Measurements from ENCODE around the gene NHLH1.

NHLH1 gene

DNA sequence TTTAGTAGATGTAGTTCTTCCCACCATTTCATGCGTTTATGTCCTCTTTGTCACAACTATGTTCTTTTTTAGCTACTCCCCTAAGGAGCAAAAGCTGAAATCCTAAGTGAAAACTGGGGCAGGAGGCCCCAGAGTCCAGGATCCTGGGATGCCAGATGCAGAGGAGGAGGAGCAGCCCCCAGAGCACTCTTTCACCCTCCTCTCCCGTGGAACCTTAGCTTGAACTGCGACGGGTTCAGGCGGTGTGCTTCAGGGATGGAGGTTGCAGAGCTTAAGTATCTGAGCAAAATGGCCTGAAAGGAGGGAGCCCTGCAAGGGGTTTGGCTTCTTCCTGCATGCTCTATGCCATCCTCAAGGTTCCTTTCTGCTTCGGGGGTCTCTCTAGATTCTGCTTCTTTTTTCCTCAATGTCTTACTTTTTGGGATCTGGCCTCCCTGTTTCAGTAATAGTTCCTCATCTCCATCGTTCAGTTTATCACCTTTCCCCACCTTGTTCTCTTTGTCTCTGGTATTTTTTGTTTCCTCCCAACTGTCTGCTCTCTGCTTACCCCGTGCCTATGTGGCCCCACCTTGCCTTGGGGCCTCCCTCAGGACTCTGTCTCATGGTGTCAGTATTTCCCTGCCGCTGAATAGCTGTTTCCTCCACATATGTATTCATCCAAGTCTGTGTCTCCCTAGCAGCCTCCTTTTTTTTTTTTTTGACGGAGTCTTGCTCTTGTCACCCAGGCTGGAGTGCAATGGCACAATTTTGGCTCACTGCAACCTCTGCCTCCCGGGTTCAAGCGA lies 2.7 kb upstream of the NHLH1 start:
- no peaks in the 10 kb centered on the region for H3K9me3 ChIP-seq (ENCODE audit: low read length)
- H3K27me3 ChIP-seq (ENCODE audit: insufficient read depth, low read length): no peaks in the 10 kb centered on the region
- H3F3A ChIP-seq (ENCODE audit: insufficient read depth, low read length): no peaks in the 10 kb centered on the region
- no peaks in the 10 kb centered on the region for H3K9me2 ChIP-seq (ENCODE audit: low read depth, low read length)
- no peaks in the 10 kb centered on the region for H3K79me2 ChIP-seq (ENCODE audit: insufficient read depth, low read length)
- no peak overlapping the region for H3K27ac ChIP-seq (ENCODE audit: low read depth, low read length, poor library complexity, severe bottlenecking)
- no peak overlapping the region for H3K9ac ChIP-seq (ENCODE audit: low read length)
- no peaks in the 10 kb centered on the region for H3K4me1 ChIP-seq (ENCODE audit: insufficient read depth, low read length, severe bottlenecking)
- H2AFZ ChIP-seq (ENCODE audit: low read length): no peak overlapping the region
- no peaks in the 10 kb centered on the region for H4K20me1 ChIP-seq (ENCODE audit: insufficient read depth, low read length)
- H3K4me3 ChIP-seq (ENCODE audit: low read depth, low read length, poor library complexity, severe bottlenecking): no peak overlapping the region
- H3K4me2 ChIP-seq (ENCODE audit: low read length): no peak overlapping the region
- TF ChIP-seq EZH2 (IDR thresholded peaks at IDR 0.05; ENCODE audit: borderline replicate concordance, low read length) (no peak), CTCF (IDR thresholded peaks at IDR 0.05; ENCODE audit: low read length) (no peak)
- peaks cover 23% of the 10 kb centered on the region; the same call in 1 of the 2 replicates for H3K36me3 ChIP-seq (ENCODE audit: insufficient read depth, low read length)

GRCh38 chr1:160365325-160365724 lies 1.5 kb upstream of the NHLH1 start:
- TF ChIP-seq CTCF (IDR thresholded peaks at IDR 0.05; ENCODE audit: low read length): no peak
- TF ChIP-seq EZH2 (IDR thresholded peaks at IDR 0.05; ENCODE audit: borderline replicate concordance, low read length): no peak
- Histone ChIP-seq H3K9me2 (ENCODE audit: low read depth, low read length) (no peaks in the 10 kb centered on the region), H3K9ac (ENCODE audit: low read length) (no peak overlapping the region), H3K4me1 (ENCODE audit: insufficient read depth, low read length, severe bottlenecking) (no peaks in the 10 kb centered on the region), H3K27ac (ENCODE audit: low read depth, low read length, poor library complexity, severe bottlenecking) (no peak overlapping the region), H3K36me3 (ENCODE audit: insufficient read depth, low read length) (peaks cover 12% of the 10 kb centered on the region; the same call in 1 of the 2 replicates), H4K20me1 (ENCODE audit: insufficient read depth, low read length) (no peaks in the 10 kb centered on the region), H2AFZ (ENCODE audit: low read length) (no peak overlapping the region), H3K79me2 (ENCODE audit: insufficient read depth, low read length) (no peaks in the 10 kb centered on the region), H3F3A (ENCODE audit: insufficient read depth, low read length) (no peaks in the 10 kb centered on the region), H3K9me3 (ENCODE audit: low read length) (no peaks in the 10 kb centered on the region), H3K27me3 (ENCODE audit: insufficient read depth, low read length) (no peaks in the 10 kb centered on the region), H3K4me2 (ENCODE audit: low read length) (no peak overlapping the region), H3K4me3 (ENCODE audit: low read depth, low read length, poor library complexity, severe bottlenecking) (no peak overlapping the region)

DNA sequence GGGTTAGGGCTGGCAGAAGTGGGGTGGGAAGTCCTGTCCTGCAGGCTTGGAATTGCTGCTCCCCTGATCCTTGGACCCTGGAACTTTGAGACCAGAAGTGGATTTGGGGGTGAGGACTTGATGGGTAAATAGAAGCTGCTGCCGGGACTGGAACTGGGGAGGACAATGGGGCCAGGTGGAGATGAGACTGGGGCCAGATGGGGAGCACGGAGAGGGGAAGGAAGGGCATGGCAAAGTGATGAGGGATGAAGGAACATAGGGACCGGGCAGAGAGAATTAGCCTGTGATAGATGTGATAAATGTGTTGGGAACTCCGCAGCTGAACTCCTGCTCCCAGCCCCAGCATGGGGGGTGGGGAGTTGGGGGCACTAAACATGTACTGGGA lies 637 bp downstream of the NHLH1 start:
- H3K27ac ChIP-seq (ENCODE audit: low read depth, low read length, poor library complexity, severe bottlenecking): no peak overlapping the region
- no peak overlapping the region for H3K4me2 ChIP-seq (ENCODE audit: low read length)
- H3K9me2 ChIP-seq (ENCODE audit: low read depth, low read length): no peaks in the 10 kb centered on the region
- no peak overlapping the region for H3K9ac ChIP-seq (ENCODE audit: low read length)
- no peaks in the 10 kb centered on the region for H3K79me2 ChIP-seq (ENCODE audit: insufficient read depth, low read length)
- no peak overlapping the region for H3K4me3 ChIP-seq (ENCODE audit: low read depth, low read length, poor library complexity, severe bottlenecking)
- no peaks in the 10 kb centered on the region for H3F3A ChIP-seq (ENCODE audit: insufficient read depth, low read length)
- H3K27me3 ChIP-seq (ENCODE audit: insufficient read depth, low read length): no peaks in the 10 kb centered on the region
- no peaks in the 10 kb centered on the region for H3K36me3 ChIP-seq (ENCODE audit: insufficient read depth, low read length)
- H4K20me1 ChIP-seq (ENCODE audit: insufficient read depth, low read length): no peaks in the 10 kb centered on the region
- no peak overlapping the region for H2AFZ ChIP-seq (ENCODE audit: low read length)
- no peaks in the 10 kb centered on the region for H3K4me1 ChIP-seq (ENCODE audit: insufficient read depth, low read length, severe bottlenecking)
- TF ChIP-seq CTCF (IDR thresholded peaks at IDR 0.05; ENCODE audit: low read length): no peak
- TF ChIP-seq EZH2 (IDR thresholded peaks at IDR 0.05; ENCODE audit: borderline replicate concordance, low read length): no peak
- no peaks in the 10 kb centered on the region for H3K9me3 ChIP-seq (ENCODE audit: low read length)

Measured in OCI-LY1 (cell line).